ENCODE measurements around the gene TCTN2.

The TCTN2 gene

GRCh38 chr12:123744836-123745235 lies 73.9 kb downstream of the TCTN2 start:
- FAIRE-seq: no peak

DNA sequence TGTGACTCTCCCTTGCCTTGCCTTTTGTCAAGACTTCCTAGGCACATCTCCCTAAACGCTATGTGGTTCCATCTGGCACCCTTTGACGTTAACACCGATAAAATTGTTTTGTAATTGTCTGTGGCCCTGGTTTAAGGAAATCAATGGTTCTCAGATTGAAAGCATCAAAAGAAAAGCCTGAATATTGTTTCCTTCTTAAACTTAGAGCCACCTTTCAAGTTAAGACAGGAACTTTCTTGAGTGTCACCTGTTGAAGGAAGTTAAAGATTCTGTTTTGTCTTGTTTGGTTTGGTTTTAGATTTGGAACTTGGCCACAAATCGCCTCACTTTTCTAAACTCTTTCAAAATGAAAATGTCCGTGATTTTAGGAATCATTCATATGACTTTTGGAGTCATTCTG lies 76.4 kb downstream of the TCTN2 start:
- no peak for FAIRE-seq

GRCh38 chr12:123748161-123748560 lies 77.2 kb downstream of the TCTN2 start:
- no peak for FAIRE-seq

GRCh38 chr12:123748661-123749060 lies 77.7 kb downstream of the TCTN2 start:
- no peak for FAIRE-seq

DNA sequence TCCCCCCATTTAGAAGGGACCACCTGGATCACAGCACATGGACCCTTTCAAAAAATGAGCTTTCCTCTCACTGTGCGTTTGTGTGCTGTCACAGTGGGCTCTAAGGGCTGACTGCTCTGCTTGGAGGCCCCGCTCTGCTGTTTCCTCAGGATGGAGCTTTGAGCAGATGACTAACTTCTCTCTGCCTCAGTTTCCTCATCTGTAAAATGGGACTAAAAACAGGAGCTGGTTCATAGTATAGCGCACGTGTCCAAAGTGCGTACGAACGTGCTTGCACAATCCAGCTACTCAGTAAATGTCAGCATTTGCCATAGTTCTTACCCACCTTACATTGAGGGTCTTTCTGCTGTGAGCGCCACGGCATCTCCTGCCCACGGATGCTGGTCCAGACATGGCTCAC lies 78.4 kb downstream of the TCTN2 start:
- no peak for FAIRE-seq

GRCh38 chr12:123750159-123750656 lies 79.3 kb downstream of the TCTN2 start:
- FAIRE-seq: no peak

DNA sequence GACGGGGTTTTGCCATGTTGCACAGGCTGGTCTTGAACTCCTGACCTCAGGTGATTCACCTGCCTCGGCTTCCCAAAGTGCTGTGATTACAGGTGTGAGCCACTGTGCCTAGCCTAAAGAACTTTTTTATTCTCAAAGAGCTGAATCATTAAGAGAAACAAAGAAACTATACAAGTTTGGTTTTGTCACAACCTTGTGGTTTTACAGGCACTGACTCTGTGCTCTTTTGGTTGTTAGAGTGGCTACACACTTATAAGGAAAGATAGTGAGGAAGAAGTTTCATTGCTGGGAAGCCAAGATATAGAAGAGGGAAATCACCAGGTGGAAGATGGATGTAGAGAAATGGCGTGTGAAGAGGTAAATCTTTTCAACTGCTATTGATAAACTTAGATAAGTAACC lies 81.1 kb downstream of the TCTN2 start:
- no peak for FAIRE-seq

GRCh38 chr12:123754041-123754772 lies 83.3 kb downstream of the TCTN2 start:
- FAIRE-seq: no peak

GRCh38 chr12:123757561-123757960 lies 86.6 kb downstream of the TCTN2 start:
- no peak for FAIRE-seq
